ENCODE results near the gene TMEM69.

DNA sequence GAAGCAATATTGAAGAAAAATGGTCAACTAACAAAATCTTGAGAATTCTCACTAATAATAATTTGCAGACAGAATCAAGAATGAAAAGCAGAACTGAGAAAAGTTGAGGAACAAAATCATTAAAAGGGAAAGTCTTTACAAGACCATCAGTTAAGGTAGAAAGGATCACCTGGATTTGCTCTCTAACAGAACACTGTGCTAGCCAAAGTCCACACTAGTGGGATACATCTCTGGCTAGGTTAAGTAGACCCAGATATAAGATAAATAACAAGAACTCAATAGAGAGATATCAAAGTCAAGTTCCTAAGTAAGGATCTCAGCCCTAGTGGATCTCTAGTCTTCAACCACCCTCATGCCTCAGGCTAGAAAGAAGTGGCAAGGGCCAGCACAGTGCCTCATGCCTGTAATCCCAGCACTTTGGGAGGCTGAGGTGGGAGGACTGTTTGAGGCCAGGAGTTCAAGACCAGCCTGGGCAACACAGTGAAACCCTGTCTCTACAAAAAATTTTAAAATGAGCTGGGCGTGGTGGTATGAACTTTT is 42.9 kb downstream of the TMEM69 start:
- TF ChIP-seq POLR2A (IDR thresholded peaks at IDR 0.05; ENCODE audit: low read depth, low read length) = no peak
- TF ChIP-seq POLR2AphosphoS5 (IDR thresholded peaks at IDR 0.05; ENCODE audit: low read depth, low read length) = no peak

Measured in GM12892 (cell line).